Endothelial cell of umbilical vein (primary cell): ENCODE results near the gene SLC47A2. TPM values are rescaled to one million over a fixed set of nuclear protein-coding genes. Genes with fewer than 3 reads are reported as not detected.

Experiments
- BruUV-seq: library from RNA; stranded (reverse); fragments of 400-500 nt; replicated peaks from 2 replicates; lab custom pipeline; 2021; lab: Mats Ljungman, UMichigan
- CTCF ChIA-PET: fragments of 300-600, 350-600 bp; sonication (Branson Sonifier 250); formaldehyde crosslinking; loops from one replicate; lab custom pipeline; 2021; ENCODE audit warnings: antibody characterized with exemption, inconsistent platforms; lab: Charles Lee
- POLR2A ChIA-PET: fragments of 300-600, 350-600 bp; sonication (Branson Sonifier 250); formaldehyde crosslinking; loops from one replicate; lab custom pipeline; 2021; ENCODE audit warnings: antibody characterized with exemption, inconsistent platforms; lab: Charles Lee
- DNase-seq: peaks from one replicate; pipeline ENCODE4 v3.0.0-alpha.2; 2011; ENCODE audit warnings: low read depth, low spot score
- FAIRE-seq: peaks from 2 replicates; lab custom pipeline; 2011; peaks lifted over from hg19 to GRCh38; lab: Jason Lieb, UNC
- H2AFZ ChIP-seq: 2 replicates; pipeline ENCODE4 v1.6.0; 2012; ENCODE audit warnings: low read depth, low read length, control low read depth, inconsistent platforms
- H3K27ac ChIP-seq: 2 replicates; pipeline ENCODE4 v1.5.1; 2011; ENCODE audit warnings: low read depth, mild to moderate bottlenecking, control low read depth, low read length, moderate library complexity; ENCODE audit not compliant: insufficient read depth
- H3K27me3 ChIP-seq, 2 experiments: 2 replicates each; pipeline versions ENCODE4 v1.6.0 to v1.6.1; 2011; ENCODE audit warnings: low read length in 2 of 2, mixed read lengths in 1 of 2; ENCODE audit not compliant: control insufficient read depth in 2 of 2, insufficient read depth in 2 of 2
- H3K36me3 ChIP-seq, 2 experiments: 2 replicates in 1 of 2; 3 replicates in 1 of 2; pipeline ENCODE4 v1.5.1; 2011; ENCODE audit warnings: low read length in 2 of 2, mild to moderate bottlenecking in 1 of 2, moderate library complexity in 1 of 2; ENCODE audit not compliant: control insufficient read depth in 2 of 2, insufficient read depth in 2 of 2; ENCODE audit errors: extremely low read depth in 1 of 2
- H3K4me1 ChIP-seq: 3 replicates; pipeline ENCODE4 v1.5.1; 2011; ENCODE audit warnings: mild to moderate bottlenecking, low read length; ENCODE audit not compliant: control insufficient read depth, insufficient read depth; ENCODE audit errors: extremely low read depth
- H3K4me2 ChIP-seq: 2 replicates; pipeline ENCODE4 v1.6.1; 2011; ENCODE audit warnings: low read length, control low read depth, mixed read lengths; ENCODE audit not compliant: insufficient read depth
- H3K4me3 ChIP-seq, 3 experiments: fragments of 200-600 bp in 1 of 3; sonication (generic), shearing (Covaris generic) in 1 of 3; replicated peaks in 1 of 3; 2 replicates each; pipeline ENCODE4 v1.5.1; 2011 to 2016; ENCODE audit warnings: control low read depth in 3 of 3, low read length in 3 of 3, mild to moderate bottlenecking in 2 of 3, inconsistent platforms in 1 of 3, low read depth in 1 of 3, moderate library complexity in 1 of 3; ENCODE audit not compliant: insufficient read depth in 1 of 3
- H3K79me2 ChIP-seq: 2 replicates; pipeline ENCODE4 v1.6.0; 2012; ENCODE audit warnings: low read length, inconsistent platforms; ENCODE audit not compliant: control insufficient read depth, insufficient read depth
- H3K9ac ChIP-seq: replicated peaks from 2 replicates; pipeline ENCODE3; 2011; ENCODE audit warnings: low read length, control low read depth; ENCODE audit not compliant: insufficient read depth; ENCODE audit errors: extremely low read depth
- H3K9me1 ChIP-seq: replicated peaks from 3 replicates; pipeline ENCODE4 v1.6.0; 2011; ENCODE audit warnings: mild to moderate bottlenecking, low read length; ENCODE audit not compliant: control insufficient read depth, insufficient read depth; ENCODE audit errors: extremely low read depth
- H3K9me3 ChIP-seq: replicated peaks from 2 replicates; pipeline ENCODE4 v1.5.1; 2012; ENCODE audit warnings: low read length, inconsistent platforms; ENCODE audit not compliant: control insufficient read depth, insufficient read depth
- H4K20me1 ChIP-seq: replicated peaks from 2 replicates; pipeline ENCODE3; 2011; ENCODE audit warnings: mild to moderate bottlenecking, low read length; ENCODE audit not compliant: control insufficient read depth, insufficient read depth; ENCODE audit errors: extremely low read depth
- EZH2 ChIP-seq: IDR thresholded peaks from 2 replicates; pipeline ENCODE4 v1.6.1; 2012; ENCODE audit warnings: borderline replicate concordance, low read depth, mild to moderate bottlenecking, moderate library complexity, low read length, inconsistent platforms; ENCODE audit not compliant: severe bottlenecking
- FOS ChIP-seq: IDR thresholded peaks from 2 replicates; pipeline ENCODE4 v1.6.1; 2011; ENCODE audit warnings: mild to moderate bottlenecking, low read length, moderate library complexity, borderline replicate concordance; ENCODE audit not compliant: insufficient read depth
- GATA2 ChIP-seq: IDR thresholded peaks from 2 replicates; pipeline ENCODE4 v1.7.0; 2011; ENCODE audit warnings: low read depth, mild to moderate bottlenecking, moderate library complexity, mixed read lengths, low read length; ENCODE audit not compliant: insufficient read length, insufficient read depth
- JUN ChIP-seq: IDR thresholded peaks from 2 replicates; pipeline ENCODE4 v1.6.1; 2011; ENCODE audit warnings: borderline replicate concordance, low read depth; ENCODE audit not compliant: insufficient read length, insufficient read depth
- MYC ChIP-seq: IDR thresholded peaks from one replicate; pipeline ENCODE4 v1.6.1; 2011; ENCODE audit warnings: mild to moderate bottlenecking, low read depth, low read length
- POLR2A ChIP-seq: IDR thresholded peaks from 2 replicates; pipeline ENCODE4 v1.6.1; 2012; ENCODE audit warnings: low read depth, mild to moderate bottlenecking, control low read depth, low read length
- POLR2AphosphoS5 ChIP-seq: IDR thresholded peaks from 2 replicates; pipeline ENCODE4 v1.6.1; 2012; ENCODE audit warnings: low read depth, mild to moderate bottlenecking, control low read depth, low read length, moderate library complexity; ENCODE audit not compliant: insufficient read depth
- dilution Hi-C: fragments of 300-500 bp; cut with MboI; formaldehyde crosslinking; loops from one replicate; pipeline ENCODE4 v1.15.0; 2019; ENCODE audit warnings: low sequenced_read_pairs; ENCODE audit not compliant: extremely low pct_ligation_motif_present
- intact Hi-C: fragments of 100-400 bp; cut with micrococcal nuclease; formaldehyde crosslinking; loops from one replicate; pipeline ENCODE4 v1.10.0; 2022
- polyA plus RNA-seq, 4 experiments: library from polyadenylated mRNA; depleted of rRNA in 3 of 4; stranded (reverse) in 3 of 4; unstranded in 1 of 4; fragments of >200 nt; gene quantifications; 2 replicates each; pipeline versions ENCODE4 v1.2.1 to v1.2.3, GENCODE V29; 2011 to 2012; ENCODE audit warnings: missing spikeins in 1 of 4
- total RNA-seq: library from RNA; stranded (reverse); gene quantifications from 2 replicates; pipeline ENCODE4 v1.2.3, GENCODE V29; 2021
- TF ChIP-seq, protein P1 (sequence below): IDR thresholded peaks from 2 replicates; pipeline ENCODE4 v1.6.1; 2011; ENCODE audit not compliant: insufficient read depth, insufficient read length
- TF ChIP-seq, protein P2 (sequence below), 2 donors: IDR thresholded peaks; 1 replicate in 1 of 2; 2 replicates in 1 of 2; pipeline ENCODE4 v1.5.1; 2011; ENCODE audit warnings: low read length in 2 of 2, mild to moderate bottlenecking in 2 of 2, moderate library complexity in 2 of 2, control low read depth in 1 of 2, inconsistent platforms in 1 of 2, low read depth in 1 of 2; ENCODE audit not compliant: insufficient read depth in 1 of 2; ENCODE audit errors: extremely low read depth in 1 of 2

Gene SLC47A2
- total and polyA plus RNA-seq, 2 donors (not counting 3 experiments of a cell fraction or from before 2014, with no cell fraction given) = not detected

DNA sequence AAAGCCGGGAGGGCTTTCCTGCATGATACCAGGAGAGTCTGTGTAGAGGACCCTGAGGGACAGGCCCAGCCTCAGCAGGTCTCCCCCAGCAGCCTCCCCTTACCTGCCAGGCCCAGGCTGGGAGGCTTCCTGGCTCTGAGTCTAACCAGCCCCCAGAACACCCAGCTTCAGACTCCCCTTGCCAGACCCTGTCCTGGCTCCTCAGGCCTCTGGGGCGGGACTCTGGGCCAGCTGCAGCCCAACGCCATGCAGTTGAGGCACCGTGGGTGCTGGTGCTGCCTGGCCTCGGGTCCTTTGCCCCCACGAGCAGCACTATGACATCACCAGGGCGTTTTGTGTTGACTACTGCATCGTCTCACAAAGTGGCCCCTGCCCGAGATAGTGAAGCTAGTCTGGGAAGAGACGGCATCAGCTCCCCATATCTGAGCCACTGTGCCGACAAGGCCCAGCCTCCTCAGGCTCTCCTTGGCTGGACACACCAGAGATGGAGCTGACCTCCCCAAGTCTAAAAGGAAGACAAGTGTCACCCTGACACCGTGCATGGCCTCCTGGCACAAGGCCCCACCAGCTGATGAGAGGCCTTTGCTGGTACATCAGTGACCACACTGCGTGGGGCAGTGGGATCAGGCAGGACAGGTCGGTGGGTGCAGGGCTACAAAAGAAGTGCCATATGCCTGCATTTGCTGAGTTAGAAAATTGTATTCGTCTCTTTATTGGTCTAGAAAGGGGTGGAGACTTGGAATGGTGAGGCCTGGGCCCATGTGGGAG, 21.1 kb upstream of the SLC47A2 start:
- POLR2A ChIA-PET = no interaction called here
- H3K9me1 ChIP-seq = no peaks in the 10 kb centered on the region
- no peaks in the 10 kb centered on the region for H3K36me3 ChIP-seq
- CTCF ChIA-PET = interaction anchor here (2.0 kb wide), 1 partner anchor 28 kb away, joined by 4 read pairs; no protein-coding TSS in a partner anchor
- H3K9me3 ChIP-seq = no peaks in the 10 kb centered on the region
- no peaks in the 10 kb centered on the region for H3K27me3 ChIP-seq
- DNase-seq (no peak), FAIRE-seq (no peak)
- no peak overlapping the region for H3K9ac ChIP-seq
- dilution Hi-C loops = no loop called here
- H3K4me2 ChIP-seq = no peak overlapping the region
- TF ChIP-seq, protein P1, sequence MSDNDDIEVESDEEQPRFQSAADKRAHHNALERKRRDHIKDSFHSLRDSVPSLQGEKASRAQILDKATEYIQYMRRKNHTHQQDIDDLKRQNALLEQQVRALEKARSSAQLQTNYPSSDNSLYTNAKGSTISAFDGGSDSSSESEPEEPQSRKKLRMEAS = no peak
- no peak for TF ChIP-seq EZH2
- no peak for TF ChIP-seq POLR2AphosphoS5
- TF ChIP-seq JUN = no peak
- no peak for TF ChIP-seq POLR2A
- no peak for TF ChIP-seq GATA2
- TF ChIP-seq, protein P2, sequence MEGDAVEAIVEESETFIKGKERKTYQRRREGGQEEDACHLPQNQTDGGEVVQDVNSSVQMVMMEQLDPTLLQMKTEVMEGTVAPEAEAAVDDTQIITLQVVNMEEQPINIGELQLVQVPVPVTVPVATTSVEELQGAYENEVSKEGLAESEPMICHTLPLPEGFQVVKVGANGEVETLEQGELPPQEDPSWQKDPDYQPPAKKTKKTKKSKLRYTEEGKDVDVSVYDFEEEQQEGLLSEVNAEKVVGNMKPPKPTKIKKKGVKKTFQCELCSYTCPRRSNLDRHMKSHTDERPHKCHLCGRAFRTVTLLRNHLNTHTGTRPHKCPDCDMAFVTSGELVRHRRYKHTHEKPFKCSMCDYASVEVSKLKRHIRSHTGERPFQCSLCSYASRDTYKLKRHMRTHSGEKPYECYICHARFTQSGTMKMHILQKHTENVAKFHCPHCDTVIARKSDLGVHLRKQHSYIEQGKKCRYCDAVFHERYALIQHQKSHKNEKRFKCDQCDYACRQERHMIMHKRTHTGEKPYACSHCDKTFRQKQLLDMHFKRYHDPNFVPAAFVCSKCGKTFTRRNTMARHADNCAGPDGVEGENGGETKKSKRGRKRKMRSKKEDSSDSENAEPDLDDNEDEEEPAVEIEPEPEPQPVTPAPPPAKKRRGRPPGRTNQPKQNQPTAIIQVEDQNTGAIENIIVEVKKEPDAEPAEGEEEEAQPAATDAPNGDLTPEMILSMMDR (IDR thresholded peaks at IDR 0.05; ENCODE audit: extremely low read depth in 1 of 2, insufficient read depth in 1 of 2, low read depth in 1 of 2, low read length in 2 of 2) = no peak
- TF ChIP-seq FOS = no peak
- TF ChIP-seq MYC = no peak
- BruUV-seq = no TSS peak
- intact Hi-C loops = no loop called here
- H3K4me3 ChIP-seq = no peak overlapping the region
- no peak overlapping the region for H2AFZ ChIP-seq
- no peaks in the 10 kb centered on the region for H3K79me2 ChIP-seq
- no peak overlapping the region for H3K27ac ChIP-seq
- no peaks in the 10 kb centered on the region for H4K20me1 ChIP-seq
- no peaks in the 10 kb centered on the region for H3K4me1 ChIP-seq
